DND-41 (cell line): ENCODE measurements around the gene MCFD2.

Experiments
- ATAC-seq: fragments of 200-7000 bp; cut with Tn5 transposase; 3 replicates; pipeline ENCODE4 v1.9.1; 2021; ENCODE audit warnings: low read depth; ENCODE audit not compliant: insufficient read depth
- DNase-seq: peaks from one replicate; pipeline ENCODE4 v3.0.0-alpha.2; 2020
- H2AFZ ChIP-seq: 2 replicates; pipeline ENCODE4 v1.6.0; 2012; ENCODE audit warnings: low read depth, low read length
- H3K27ac ChIP-seq: 2 replicates; pipeline ENCODE4 v1.5.1; 2012; ENCODE audit warnings: low read length, inconsistent platforms
- H3K27me3 ChIP-seq: fragments of 200-600 bp; sonication (generic); 2 replicates; pipeline ENCODE4 v1.6.0; 2012; ENCODE audit warnings: low read length, mild to moderate bottlenecking, inconsistent platforms; ENCODE audit not compliant: insufficient read depth, poor library complexity
- H3K36me3 ChIP-seq: 2 replicates; pipeline ENCODE4 v1.5.1; 2012; ENCODE audit warnings: low read length, inconsistent platforms; ENCODE audit not compliant: insufficient read depth
- H3K4me1 ChIP-seq: 2 replicates; pipeline ENCODE4 v1.5.1; 2012; ENCODE audit warnings: mild to moderate bottlenecking, low read length; ENCODE audit not compliant: insufficient read depth
- H3K4me2 ChIP-seq: 2 replicates; pipeline ENCODE4 v1.6.0; 2012; ENCODE audit warnings: mild to moderate bottlenecking, moderate library complexity, low read length, inconsistent platforms; ENCODE audit not compliant: insufficient read depth
- H3K4me3 ChIP-seq, 2 experiments: fragments of 200-600 bp in 1 of 2; shearing (Covaris generic) in 1 of 2; 2 replicates each; pipeline ENCODE4 v1.5.1; 2012 to 2016; ENCODE audit warnings: inconsistent platforms in 2 of 2, low read length in 2 of 2, mild to moderate bottlenecking in 2 of 2, low read depth in 1 of 2, moderate library complexity in 1 of 2
- H3K79me2 ChIP-seq: 2 replicates; pipeline ENCODE4 v1.6.0; 2012; ENCODE audit warnings: low read length, inconsistent platforms; ENCODE audit not compliant: insufficient read depth
- H3K9ac ChIP-seq: 2 replicates; pipeline ENCODE4 v1.6.0; 2012; ENCODE audit warnings: low read depth, mild to moderate bottlenecking, inconsistent platforms, low read length, moderate library complexity
- H3K9me3 ChIP-seq: 2 replicates; pipeline ENCODE4 v1.5.1; 2012; ENCODE audit warnings: low read length, moderate library complexity, mild to moderate bottlenecking, inconsistent platforms; ENCODE audit not compliant: insufficient read depth, severe bottlenecking
- H4K20me1 ChIP-seq: 2 replicates; pipeline ENCODE4 v1.6.0; 2012; ENCODE audit warnings: low read length; ENCODE audit not compliant: insufficient read depth
- EZH2 ChIP-seq: IDR thresholded peaks from 3 replicates; pipeline ENCODE4 v1.6.1; 2012; ENCODE audit warnings: borderline replicate concordance, low read depth, mild to moderate bottlenecking, moderate library complexity, low read length, inconsistent platforms; ENCODE audit not compliant: severe bottlenecking
- TF ChIP-seq, protein P1 (sequence below): IDR thresholded peaks from 2 replicates; pipeline ENCODE4 v1.5.1; 2012; ENCODE audit warnings: borderline replicate concordance, low read length, moderate library complexity, mild to moderate bottlenecking; ENCODE audit not compliant: poor library complexity, severe bottlenecking; ENCODE audit errors: extremely low read depth

The MCFD2 gene

DNA sequence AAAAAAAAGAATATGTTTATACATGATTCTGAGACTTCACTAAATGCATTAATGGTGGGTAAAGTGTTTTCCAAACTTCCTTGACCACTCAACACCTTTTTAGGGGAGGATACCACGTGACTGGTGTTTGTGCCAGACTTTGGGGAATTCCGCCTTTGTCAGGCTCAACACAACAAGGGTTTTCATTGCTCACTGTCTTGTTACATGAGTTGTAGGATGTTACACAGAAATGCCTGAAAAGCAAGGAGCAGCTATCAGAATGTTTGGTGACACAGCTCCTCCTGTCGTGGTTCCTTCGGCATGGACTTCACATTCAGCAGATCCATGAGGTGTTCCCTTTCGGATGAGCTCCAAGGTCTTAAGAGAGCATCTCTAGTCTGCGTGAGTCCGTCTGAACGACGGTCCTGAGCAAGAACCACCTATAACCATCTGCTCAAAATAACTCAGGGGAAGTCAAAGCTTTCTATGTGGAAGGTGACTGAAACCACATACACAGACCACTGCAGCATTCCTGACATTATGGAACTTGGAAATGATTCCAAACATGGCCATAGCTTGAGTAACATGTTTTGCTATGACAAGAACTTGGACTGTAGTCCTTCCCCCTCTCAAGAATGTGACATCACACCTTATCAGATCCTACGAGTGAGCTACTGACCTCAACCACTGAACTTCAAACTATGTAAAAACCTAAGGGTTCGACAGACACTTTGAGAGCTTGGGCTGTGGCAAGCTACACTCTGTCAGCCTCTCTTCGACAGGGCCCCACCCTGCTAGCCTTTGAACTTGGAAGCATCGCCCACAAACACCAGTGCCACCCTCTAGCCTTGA lies 57.5 kb downstream of the MCFD2 start:
- H3K9ac ChIP-seq: no peak overlapping the region
- no peak overlapping the region for H3K4me2 ChIP-seq

DNA sequence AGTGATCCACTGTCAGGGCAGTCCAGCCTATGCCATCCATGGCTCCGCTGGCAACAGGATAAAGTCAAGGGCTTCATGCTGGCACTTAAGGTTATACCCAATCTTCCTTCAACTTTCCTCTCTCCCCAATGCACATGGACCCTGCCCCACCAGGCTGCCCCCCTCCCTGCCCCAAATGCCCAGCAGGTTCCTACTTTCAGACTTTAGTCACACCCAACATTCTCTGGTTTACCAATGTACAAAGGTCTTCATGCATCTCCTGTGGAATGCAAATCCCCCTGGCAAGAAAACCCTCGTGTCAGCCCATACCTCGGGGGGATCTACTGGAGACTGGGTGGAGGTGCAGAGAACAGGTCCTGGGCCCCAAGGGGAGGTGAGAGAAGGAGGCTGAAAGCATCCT lies 59.3 kb downstream of the MCFD2 start:
- ATAC-seq: no peak

More for the DNA sequence above, 57.5 kb downstream of the MCFD2 start:
- H3K36me3 ChIP-seq: no peaks in the 10 kb centered on the region
- no peak overlapping the region for H3K27ac ChIP-seq
- no peak overlapping the region for H2AFZ ChIP-seq
- no peak for TF ChIP-seq EZH2
- TF ChIP-seq, protein P1, sequence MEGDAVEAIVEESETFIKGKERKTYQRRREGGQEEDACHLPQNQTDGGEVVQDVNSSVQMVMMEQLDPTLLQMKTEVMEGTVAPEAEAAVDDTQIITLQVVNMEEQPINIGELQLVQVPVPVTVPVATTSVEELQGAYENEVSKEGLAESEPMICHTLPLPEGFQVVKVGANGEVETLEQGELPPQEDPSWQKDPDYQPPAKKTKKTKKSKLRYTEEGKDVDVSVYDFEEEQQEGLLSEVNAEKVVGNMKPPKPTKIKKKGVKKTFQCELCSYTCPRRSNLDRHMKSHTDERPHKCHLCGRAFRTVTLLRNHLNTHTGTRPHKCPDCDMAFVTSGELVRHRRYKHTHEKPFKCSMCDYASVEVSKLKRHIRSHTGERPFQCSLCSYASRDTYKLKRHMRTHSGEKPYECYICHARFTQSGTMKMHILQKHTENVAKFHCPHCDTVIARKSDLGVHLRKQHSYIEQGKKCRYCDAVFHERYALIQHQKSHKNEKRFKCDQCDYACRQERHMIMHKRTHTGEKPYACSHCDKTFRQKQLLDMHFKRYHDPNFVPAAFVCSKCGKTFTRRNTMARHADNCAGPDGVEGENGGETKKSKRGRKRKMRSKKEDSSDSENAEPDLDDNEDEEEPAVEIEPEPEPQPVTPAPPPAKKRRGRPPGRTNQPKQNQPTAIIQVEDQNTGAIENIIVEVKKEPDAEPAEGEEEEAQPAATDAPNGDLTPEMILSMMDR: no peak
- H3K9me3 ChIP-seq: no peaks in the 10 kb centered on the region
- H3K27me3 ChIP-seq: peaks cover 6% of the 10 kb centered on the region
- no peak overlapping the region for H3K4me3 ChIP-seq
- H3K79me2 ChIP-seq: no peaks in the 10 kb centered on the region
- no peaks in the 10 kb centered on the region for H3K4me1 ChIP-seq
- H4K20me1 ChIP-seq: no peaks in the 10 kb centered on the region
- DNase-seq: no peak
- no peak; the same call in 2 of the 3 replicates for ATAC-seq

DNA sequence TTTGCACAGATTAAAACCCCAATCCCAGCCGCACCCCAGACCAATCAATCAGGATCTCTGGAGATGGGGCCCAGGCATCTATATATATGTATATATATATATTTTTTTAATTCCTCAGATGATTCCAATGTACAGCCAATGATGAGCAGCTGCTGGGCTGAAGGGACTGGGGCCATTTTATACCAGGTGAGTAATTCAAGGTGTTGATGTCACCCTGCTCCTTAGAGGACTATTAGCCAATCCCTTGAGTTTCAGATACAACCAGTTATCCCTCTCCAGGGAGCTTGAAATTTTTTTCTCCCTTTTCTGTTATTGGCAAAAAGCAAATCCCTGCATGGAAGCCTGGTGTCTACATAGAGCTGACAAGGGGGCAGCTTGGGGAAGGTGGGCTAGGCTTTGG lies 59.8 kb downstream of the MCFD2 start:
- ATAC-seq (no peak), DNase-seq (no peak)
- Histone ChIP-seq H3K27ac (no peak overlapping the region), H3K9me3 (no peaks in the 10 kb centered on the region), H3K4me2 (no peak overlapping the region), H3K27me3 (peaks cover 2% of the 10 kb centered on the region), H3K79me2 (no peaks in the 10 kb centered on the region), H3K9ac (no peak overlapping the region), H4K20me1 (no peaks in the 10 kb centered on the region), H2AFZ (no peak overlapping the region), H3K36me3 (no peaks in the 10 kb centered on the region), H3K4me1 (no peaks in the 10 kb centered on the region), H3K4me3 (no peak overlapping the region)
- TF ChIP-seq EZH2: no peak
- TF ChIP-seq, protein P1: no peak

More for the DNA sequence above, 59.3 kb downstream of the MCFD2 start:
- H3K79me2 ChIP-seq: no peaks in the 10 kb centered on the region
- peaks cover 2% of the 10 kb centered on the region for H3K27me3 ChIP-seq
- H3K9ac ChIP-seq: no peak overlapping the region
- H3K9me3 ChIP-seq: no peaks in the 10 kb centered on the region
- H4K20me1 ChIP-seq: no peaks in the 10 kb centered on the region
- no peak overlapping the region for H2AFZ ChIP-seq
- H3K4me1 ChIP-seq: no peaks in the 10 kb centered on the region
- H3K4me2 ChIP-seq: no peak overlapping the region
- no peak for TF ChIP-seq EZH2
- TF ChIP-seq, protein P1: no peak
- no peak for DNase-seq
- no peak overlapping the region for H3K27ac ChIP-seq
- H3K36me3 ChIP-seq: no peaks in the 10 kb centered on the region
- H3K4me3 ChIP-seq: no peak overlapping the region

DNA sequence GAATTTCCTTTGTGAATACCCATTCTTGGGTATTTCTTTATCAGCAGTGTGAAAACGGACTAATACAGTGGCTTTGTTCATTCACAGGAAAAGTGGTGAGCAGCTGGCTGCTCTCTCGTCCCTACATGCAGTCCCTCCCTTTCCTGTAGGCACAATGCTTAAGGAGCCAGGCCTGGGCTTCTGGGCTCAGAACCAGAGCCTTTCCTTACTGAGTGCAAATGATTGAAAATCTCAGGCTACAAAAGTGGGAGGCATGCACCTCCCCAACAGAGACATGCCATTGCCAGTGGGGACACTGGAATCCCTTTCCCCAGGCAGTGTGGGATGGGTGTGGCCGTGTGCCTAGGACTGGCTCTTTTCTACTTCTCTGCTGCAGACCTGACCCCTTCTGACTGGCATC lies 61.3 kb downstream of the MCFD2 start:
- H3K4me3 ChIP-seq: no peak overlapping the region
- no peak overlapping the region for H3K27ac ChIP-seq
- H3K27me3 ChIP-seq: peaks cover 11% of the 10 kb centered on the region

More for the DNA sequence above, 61.3 kb downstream of the MCFD2 start:
- Histone ChIP-seq H3K36me3 (no peaks in the 10 kb centered on the region), H4K20me1 (no peaks in the 10 kb centered on the region), H3K79me2 (no peaks in the 10 kb centered on the region), H3K9ac (no peak overlapping the region), H2AFZ (no peak overlapping the region), H3K4me1 (no peaks in the 10 kb centered on the region), H3K4me2 (no peak overlapping the region), H3K9me3 (no peaks in the 10 kb centered on the region)
- ATAC-seq (no peak), DNase-seq (no peak)
- TF ChIP-seq EZH2: no peak
- TF ChIP-seq, protein P1: no peak
